NCI-H526 treated with DMSO at 0.1 percent for 48 hours (cell line): ENCODE results near the gene UBE2S.
A peak's percentile ranks its signal among the peaks of the same experiment; 100 is the strongest.
"Not testable (repeated sequence)": the region's sequence is repeated elsewhere in the genome, so short reads cannot be mapped to it uniquely, and the experiment has no call there.

Source experiments
- DNase-seq: peaks from one replicate; lab custom pipeline; 2025; lab: John Stamatoyannopoulos, UW

Gene UBE2S

DNA sequence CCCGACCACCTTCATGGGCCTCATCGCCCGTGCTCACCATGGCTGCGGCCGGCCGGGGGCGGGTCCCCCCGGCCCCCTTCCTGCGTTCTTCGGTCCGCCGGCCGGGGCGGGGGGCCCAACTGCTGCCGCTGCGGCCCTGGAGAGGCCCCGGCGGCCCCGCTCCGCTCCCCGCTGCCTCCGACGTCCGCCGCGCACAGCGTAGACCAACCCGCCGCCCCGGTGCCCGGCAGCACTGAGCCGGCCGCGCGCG is at the start of gene UBE2S:
Gene UBE2S, minus strand, starts transcription at position 239 of the 250 bp plus-strand sequence. Its CDS starts 199 bp downstream, at position 40.
- not testable (repeated sequence) for DNase-seq

DNA sequence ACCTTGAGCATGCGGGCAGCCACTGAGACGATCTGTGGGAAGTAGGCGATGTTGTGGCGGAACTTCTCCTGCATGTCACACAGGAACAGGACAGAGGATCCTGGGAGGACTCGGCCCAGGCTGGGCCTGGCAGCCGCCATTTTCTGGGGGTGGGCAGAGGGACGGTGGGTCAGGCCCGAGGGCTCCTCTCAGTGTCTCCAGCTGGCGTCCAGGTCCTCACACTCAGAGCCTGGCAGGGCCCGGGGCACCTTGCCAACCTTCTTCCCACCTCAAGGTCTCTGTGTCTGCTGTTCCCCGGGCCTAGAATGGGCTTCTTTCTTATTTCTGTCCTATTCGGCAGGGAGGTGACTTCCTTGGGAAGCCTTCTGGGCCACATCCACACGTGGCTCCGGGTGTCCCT is 48.8 kb upstream of the UBE2S start:
- DNase-seq = no peak

DNA sequence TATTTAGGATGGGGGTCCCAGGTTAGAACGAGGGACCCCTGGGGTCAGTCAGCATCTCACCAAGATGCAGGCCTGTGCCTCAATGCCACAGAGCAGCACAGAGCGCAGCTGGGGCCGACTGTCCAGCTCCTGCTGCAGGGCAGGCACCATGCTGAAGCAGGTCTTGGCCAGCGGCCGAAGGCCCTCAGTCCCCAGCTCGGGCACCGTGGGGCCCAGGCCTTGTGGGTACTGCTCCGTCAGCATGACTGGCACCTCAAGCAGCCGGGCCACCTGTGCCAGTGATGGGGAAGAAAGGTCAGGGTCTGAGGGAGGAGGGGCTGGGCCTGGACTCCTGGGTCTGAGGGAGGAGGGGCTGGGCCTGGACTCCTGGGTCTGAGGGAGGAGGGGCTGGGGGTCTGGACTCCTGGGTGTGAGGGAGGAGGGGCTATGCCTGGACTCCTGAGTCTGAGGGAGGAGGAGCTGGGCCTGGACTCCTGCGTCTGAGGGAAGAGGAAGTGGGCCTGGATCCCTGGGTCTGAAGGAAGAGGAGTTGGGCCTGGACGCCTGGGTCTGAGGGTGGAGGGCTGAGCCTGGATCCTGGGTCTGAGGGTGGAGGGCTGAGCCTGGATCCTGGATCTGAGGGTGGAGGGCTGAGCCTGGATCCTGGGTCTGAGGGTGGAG is 48.1 kb upstream of the UBE2S start:
- DNase-seq = no peak

DNA sequence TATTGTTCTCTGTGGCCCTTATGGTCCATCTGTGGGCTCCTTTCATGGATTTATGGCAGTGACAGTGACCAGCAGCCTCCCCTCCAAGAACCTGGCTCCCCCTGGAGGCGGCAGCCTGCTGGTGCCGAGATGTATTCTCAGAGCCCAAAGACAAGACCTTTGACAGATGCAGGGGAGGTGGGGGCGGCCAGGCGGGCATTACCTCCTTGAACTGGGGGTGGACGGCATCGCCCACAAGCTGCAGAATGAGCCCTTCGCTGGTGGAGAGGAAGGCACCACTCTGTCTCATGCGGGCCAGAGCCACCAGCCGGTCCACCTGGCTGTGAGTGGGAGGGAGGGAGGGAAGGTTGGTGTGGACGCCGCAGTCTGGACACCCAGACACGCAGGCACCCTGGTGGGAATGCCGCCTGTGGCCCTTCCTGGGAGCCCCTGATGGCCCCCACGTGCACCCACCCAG is 47.2 kb upstream of the UBE2S start:
- no peak for DNase-seq

DNA sequence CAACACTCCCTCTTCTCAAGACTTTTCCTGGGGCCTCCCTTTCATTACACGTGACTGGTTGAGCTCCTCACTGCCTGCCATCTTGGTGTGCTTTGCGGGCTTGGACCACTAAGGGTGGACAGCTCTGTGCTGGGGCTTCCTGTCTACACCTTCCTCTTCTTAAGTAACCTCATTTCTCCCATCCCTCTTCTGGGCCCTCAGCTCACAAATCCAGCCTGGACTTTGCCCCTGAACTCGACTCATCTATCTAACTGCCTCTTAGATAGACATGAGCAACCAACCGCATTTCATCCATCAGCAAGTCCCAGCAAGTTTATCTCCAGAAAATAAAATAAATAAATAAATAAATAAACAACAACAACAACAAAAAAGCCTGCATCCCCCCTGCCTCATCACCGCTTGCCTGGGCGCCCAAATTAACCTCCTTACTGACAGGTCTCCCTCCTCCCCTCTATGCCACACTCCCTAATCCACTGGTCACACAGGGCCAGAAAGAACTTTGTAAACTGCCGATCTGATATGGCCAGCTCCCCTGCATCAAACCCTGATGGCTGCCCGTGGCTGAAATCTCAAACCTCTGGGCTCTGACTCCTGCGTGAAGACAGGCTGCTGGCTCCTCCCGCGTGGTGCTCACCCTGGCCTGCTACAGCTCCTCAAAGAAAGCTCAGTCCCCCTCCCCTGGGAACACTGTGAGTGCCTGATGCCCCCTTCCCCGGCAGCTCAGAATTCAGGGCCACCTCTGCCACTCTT is 46.1 kb upstream of the UBE2S start:
- no peak for DNase-seq

DNA sequence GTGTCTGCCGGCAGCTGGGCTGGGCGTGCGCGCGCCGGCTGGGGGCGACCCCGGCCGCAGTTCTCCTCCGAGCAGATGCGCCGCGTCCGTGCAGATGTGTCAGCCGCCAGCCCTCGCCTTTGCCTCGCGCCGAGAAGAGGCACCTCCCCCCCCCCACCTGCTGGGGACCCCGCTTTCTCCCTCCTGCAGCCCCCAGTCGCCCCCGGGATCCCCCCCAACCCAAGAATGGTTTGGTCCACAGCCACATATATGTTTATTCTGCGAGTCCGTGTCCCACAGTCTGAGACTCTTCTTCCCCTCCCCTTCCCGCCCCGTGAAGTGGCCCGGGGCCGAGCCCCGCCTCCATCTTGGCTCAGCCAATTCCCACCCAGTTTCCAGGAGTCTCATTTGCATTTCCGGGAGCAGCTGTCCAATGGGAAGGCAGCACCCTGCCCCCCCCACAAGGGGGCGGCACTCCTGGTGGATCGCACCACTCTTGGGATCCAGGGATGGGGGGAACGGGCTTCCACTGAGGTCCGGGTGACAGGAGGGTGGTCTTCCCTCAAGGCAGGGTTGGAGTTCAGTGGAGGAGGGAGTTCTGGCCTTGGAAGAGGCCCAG is 45.3 kb upstream of the UBE2S start:
- DNase-seq = peak; percentile 80

DNA sequence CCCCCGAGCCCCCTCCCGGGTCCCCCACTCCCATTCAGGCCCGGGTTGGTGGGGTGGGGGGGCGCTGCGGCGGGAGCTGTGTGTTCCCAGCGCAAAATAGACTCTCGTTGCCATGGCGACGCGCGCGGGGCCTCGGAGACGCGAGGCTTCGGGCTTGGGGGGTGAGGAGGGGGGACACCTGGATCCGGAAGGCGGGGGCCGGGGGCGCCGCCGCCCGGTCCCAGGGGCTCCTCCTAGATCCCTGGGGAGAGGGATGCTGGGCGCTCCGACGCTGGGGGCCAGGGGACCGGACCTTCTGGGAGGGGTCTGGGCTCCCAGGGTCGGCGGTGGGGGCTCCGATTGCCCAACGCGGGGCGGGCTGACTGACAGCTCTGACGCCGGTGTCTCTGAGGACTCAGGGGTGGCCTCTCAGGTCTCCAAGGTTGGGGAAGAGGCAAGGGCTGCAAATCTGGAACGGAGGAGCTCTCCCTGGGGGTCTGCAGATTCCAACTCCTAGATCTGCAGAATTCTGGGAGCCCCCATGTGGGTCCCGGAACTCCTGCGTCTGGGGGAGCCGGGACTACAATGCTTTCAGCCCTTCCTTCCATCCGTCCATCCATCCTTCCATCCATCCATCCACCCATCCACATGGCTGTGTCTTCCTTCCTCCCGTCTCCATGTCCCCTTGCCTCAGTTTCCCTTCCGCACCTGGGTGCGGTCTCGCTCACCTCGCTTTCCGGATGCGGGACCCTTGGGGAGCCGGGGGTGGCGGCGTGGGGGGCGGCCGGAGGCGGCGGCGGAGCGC is 44.6 kb upstream of the UBE2S start:
- no peak for DNase-seq

DNA sequence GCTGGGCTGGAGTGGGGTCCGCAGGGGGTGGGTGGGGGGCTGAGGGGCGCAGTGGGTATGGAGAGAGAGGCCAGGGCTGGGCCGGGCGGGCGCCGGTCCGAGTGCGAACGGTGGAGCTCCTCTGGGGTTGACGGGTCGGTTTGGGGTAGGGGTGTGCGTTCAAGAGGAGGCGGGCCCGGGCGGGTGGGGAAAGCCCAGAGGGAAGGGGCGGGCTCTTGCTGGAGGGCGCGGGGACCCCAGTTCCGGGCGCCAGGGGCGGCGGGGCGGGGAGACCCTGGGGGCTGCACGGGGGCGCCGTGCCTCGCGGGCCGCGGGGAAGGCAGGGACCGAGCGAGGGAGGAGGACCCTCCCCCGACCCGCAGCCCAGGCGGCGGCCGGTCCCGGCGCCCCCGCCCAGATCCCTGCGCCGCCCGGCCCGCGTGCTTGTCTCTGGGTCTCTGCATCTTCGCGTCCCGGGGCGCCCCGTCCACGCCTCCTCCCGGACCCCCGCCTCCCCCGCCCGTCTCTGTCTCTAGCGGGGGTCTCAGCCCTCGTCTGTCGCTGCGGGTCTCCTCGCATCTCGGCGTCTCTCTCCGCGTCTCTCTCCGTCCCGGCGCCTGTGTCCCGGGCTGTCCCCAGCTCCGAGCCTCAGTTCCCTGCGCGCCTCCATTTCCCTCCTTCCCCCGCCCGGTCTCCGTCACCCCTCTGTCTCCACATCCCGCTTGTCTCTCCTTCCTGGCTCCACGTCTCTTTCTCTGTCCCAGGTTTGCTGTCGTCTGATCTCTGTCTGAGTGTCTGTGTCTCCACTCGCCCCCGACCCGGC is 43.8 kb upstream of the UBE2S start:
- no peak for DNase-seq

DNA sequence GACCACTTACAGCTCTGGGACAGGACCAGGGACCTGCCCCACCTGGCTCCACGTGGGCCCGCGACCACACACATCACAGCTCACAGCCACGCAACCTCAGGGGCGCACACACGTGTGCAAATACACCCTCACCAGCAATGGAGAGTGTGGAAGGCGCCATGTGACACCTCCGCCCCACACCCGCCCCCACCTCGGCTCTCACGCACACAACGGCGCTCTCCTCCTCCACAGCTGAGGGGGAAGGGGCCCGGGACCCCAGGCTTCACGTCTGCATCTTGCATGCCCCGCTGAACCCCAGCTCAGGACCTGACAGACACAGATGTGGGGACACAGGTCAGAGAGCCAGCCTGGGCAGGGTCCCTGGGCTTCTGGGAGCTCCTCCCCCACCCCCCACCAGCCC is 41.9 kb upstream of the UBE2S start:
- DNase-seq = no peak

DNA sequence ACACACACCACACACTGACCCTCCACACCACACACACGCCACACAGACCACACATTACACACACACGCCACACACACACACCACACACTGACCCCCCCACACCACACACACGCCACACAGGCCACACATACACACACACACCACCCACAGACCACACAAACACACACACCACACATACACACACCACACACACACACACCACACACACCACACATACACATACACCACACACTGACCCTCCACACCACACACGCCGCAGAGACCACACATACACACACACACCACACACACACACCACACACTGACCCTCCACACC is 40.5 kb upstream of the UBE2S start:
- not testable (repeated sequence) for DNase-seq

DNA sequence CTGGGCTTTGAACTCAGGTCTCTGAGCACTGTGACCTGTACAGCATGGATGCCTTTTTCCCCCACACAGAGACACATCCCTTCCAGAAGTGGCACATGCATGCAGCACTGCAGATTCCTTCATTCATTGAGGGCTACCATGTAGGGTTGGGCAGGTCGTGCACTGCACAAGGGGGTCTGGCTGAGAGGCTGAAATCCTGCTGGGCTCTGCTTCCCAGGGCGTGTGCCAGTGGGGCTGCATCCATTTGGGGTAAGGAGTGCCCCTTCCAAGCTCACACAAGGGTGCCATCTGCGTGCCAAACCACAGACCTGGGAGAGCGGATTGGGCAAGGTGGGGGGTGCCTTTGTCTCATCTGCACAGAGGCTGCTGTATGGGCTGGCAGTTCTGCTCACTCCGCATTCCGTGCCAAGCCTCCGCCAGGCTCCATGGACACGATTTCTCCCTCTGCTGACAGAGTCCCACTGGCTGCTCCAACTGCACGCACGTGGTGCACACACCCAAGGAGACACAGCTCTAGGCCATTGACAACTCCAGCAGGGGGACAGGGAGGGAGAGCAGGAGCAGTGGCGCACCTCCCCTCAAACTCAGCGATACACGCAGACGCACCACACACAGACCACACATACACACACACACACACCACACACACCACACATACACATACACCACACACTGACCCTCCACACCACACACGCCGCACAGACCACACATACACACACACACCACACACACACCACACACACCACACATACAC is 40.0 kb upstream of the UBE2S start:
- peak; percentile 57 for DNase-seq

DNA sequence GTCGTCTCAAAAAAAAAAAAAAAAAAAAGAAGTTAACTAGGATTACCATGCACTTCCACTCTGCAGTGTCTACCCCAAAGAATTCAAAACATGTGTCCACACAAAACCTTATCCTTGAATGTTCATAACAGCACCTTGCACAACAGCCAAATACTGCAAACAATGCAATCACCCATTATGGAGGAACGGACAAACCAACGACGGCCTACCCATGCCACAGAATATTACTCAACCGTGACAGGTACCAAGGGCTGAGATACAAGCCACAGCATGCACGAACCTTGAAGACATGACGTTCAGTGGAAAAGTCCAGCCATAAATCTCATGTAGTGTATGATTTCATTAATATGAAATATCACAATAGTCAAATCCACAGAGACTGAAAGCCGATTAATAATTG is 38.5 kb upstream of the UBE2S start:
- DNase-seq = peak; percentile 35

DNA sequence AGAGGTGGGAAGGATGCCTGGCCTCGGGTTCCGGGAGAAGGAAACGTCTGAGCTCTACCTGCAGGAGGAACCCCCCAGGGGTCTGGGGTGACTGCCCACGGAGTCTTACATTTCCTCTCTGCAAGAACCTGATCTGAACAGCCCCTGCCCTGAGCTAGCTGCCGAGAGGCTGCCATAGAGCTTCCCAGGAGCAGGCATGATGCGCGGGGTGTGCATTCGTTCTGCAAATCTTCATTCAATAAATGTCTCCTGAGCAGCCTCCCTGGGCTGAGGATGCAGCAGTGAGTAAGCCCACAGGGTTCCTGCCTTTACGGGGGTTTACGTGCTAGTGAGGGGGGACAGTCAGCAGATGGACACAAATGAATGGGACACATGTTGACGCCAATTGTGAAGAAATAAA is 37.1 kb upstream of the UBE2S start:
- DNase-seq = no peak

DNA sequence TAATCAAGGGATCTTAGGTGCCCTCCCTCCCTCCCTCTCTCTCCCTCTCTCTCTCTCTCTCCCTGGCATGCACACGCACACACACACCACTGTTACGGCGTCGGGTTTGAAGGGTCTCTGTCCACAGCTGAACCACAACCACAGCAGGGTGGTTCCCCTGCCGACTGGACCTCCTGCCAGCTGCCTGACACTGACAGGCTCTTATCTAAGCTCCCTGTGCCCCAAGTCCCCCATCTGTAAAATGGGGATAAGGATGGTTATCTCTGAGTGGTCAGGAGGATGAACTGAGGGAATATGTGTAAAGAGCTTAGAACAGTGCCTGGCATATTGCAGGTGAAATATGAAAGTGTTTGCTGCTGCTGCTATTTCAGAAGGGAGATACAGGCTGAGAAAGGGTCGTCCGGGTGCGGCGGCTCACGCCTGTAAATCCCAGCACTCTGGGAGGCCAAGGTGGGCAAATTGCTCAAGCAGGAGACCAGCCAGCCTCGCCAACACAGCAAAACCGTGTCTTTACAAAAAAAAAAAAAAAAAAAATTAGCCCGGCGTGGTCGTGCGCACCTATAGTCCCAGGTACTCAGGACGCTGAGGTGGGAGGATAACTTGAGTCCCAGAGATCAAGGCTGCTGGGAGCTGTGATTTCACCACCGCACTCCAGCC is 36.4 kb upstream of the UBE2S start:
- DNase-seq = no peak

DNA sequence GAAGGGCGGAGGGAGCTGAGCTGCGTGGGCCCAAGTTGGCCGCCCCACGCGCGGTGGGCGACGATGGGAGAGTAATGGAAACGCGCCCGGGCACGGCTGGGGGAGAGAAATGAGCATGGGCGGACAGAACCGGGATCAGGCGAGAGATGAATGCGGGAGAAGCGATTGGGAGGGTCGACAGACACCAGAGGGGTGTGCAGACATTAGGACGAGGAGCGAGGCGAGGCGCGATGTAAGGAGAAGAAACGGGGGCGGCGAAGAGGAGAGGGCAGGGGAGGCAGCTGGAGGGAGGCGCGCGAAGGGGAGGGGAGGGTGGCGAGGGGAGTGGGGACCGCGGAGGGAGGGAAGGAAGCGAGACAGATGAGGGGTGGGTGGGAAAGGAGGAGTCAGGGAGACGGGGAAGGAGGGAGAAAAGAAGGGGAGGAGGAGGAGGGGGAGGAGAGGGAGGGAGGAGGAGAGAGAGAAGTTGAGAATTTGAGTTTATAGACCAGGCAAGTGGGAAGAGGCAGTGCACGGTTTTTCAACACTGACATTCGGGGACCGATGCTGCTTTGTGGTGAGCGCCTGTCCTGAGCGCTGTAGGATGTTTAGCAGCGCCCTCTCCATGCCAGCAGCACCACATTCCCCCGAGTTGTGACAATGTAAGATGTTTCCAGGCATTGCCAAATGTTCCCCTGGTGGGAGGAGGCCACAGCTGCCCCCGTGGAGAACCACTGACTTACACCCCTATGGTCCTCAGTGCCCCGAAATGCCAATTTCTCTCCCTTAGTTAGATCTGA is 35.6 kb upstream of the UBE2S start, which contains the start of gene SHISA7:
Gene SHISA7, minus strand, starts transcription at position 256 of the 779 bp plus-strand sequence. CDS start 437 bp downstream, outside the sequence.
- DNase-seq = no peak

DNA sequence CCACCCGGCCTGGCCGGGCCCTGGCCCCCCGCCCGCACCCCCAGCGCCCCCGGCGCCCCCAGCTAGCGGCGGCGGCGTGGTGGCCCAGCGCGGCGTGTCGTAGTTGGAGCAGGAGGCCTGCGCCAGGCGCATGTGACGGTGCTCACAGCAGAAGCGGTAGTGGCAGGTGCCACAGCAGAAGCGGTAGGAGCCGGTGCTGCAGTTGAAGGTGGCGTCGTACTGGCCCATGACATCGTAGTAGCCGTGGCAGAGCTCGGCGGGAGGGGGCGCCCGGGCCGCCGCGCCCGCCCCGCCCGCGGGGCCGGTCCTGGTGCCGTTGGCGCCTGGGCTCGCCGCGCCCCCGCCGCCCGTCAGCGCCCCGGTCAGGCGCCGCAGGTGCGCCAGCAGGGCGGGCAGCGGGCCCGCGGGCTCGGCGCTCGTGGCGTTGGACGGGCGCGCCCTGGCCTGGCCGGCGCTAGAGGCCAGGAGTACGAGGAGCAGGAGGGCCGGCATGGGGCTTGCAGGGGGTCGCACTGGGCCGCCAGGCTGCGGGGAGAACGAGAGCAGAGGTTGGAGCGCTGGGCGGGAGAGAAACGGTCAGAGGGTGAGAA is 34.9 kb upstream of the UBE2S start:
- DNase-seq = peak; percentile 51

DNA sequence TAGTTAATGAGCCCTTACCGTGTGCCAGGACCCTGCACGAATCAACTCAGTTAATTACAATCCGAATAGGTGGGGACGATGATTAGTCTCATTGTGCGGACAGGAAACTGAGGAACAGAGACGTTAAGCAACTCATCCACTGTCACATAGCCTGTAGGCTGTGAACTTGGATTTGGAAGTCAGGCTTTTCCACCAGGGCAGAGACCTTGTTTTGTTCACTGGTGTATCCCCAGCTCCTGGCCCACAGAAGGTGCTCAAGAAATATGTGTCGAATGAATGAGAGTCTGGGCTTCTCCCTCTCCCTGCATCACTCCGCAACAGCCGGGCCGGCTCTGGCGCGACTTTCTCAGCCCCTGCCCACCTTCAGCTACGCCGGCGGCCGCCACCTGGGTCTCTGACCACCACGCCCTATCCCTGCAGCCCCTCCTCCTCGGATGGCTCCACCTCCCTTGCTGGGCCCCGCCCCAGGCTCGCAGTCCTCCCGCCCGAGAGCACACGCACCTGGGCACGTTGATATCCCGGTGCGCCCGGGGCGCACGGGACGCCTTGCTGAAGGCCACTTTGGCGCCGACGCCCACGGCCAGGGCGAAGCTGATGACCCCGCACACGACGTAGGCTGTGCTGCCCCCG is 34.2 kb upstream of the UBE2S start:
- peak; percentile 65 for DNase-seq

DNA sequence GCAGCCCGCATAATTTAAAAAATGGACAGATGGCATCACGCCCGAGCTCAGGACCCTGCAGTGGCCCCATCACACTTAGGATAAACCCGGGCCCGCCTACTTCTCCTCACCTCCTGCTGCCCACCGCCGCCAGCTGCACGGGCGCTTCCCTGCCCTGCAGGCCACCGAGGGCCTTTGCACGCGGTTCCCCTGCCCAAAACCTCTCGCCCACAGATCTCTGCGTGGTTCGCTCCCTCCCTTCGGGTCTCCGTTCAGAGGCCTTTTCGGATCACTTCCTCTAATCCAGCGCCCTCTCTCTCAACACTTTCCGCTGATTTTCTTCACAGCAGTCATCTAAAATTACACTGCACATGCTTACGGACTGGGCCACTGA is 33.7 kb upstream of the UBE2S start:
- no peak for DNase-seq
